KG1 (cell line): Measurements from ENCODE around the gene ATP5F1E.
"Not testable (repeated sequence)": the region's sequence is repeated elsewhere in the genome, so short reads cannot be mapped to it uniquely, and the experiment has no call there.

ENCODE experiments used
- DNase-seq: peaks from one replicate; lab custom pipeline; 2025; lab: John Stamatoyannopoulos, UW

Gene ATP5F1E

DNA sequence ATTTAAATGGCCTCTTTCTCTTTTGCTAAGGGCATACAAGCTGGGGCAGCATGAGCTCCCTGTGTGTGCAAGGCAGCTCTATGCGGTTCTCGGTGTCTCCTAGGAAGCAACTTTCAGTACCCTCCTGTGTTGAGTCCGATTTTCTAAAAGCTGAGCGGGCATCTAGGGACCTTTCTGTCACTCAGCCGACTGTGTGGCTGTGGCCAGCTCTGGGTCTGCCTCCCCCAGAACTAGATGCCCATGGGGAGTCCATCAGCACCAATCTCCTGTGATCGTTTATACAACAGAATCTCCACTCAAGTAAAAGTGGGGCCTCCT lies 43.6 kb downstream of the ATP5F1E start:
- DNase-seq, result no peak

DNA sequence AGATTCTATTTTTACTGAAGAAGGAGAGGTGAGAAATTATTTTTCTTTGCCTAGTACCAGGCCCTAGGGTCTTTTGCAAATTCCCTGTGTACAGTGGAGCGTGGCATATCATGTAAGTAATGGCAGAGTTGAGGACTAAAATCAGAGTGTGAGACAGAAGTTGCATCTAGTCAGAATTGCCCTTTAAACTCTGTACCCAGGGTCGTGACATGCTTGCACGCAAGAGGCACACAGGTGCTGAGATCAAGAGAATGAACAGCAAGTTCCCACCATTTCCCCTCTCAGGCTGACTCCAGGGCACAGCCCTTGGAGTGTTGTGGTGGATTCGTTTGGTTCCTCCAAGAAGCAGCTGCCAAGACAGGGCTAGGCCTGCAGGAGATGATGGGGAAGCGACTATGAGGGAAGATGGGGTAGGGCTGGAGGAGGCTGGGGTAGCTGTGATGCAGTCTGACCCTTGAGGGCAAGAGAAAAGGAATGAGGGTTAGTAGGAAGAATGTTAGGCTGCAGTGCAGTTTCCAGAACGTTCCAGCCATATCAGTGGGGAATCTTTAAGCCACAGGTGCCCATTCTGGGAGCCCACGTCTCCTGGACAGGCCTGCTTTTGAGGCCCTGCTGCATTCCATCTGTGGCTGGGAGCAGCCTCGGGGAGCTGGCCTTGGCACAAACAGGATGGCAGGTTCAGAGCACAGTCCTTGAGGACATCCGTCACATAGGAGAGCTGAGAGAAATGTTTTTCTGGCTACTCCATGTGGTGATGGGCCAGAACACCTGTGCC lies 44.2 kb downstream of the ATP5F1E start:
- no peak for DNase-seq

GRCh38 chr20:58986968-58987517 lies 45.1 kb downstream of the ATP5F1E start:
- no peak for DNase-seq

GRCh38 chr20:58986286-58986967 lies 45.7 kb downstream of the ATP5F1E start:
- no peak for DNase-seq

GRCh38 chr20:58985656-58986055 lies 46.5 kb downstream of the ATP5F1E start:
- DNase-seq, result no peak

GRCh38 chr20:58984691-58985090 lies 47.4 kb downstream of the ATP5F1E start:
- no peak for DNase-seq

GRCh38 chr20:58983115-58983468 lies 49.0 kb downstream of the ATP5F1E start:
- DNase-seq, result not testable (repeated sequence)

- no peak for DNase-seq
Observed at GRCh38 chr20:58982406-58983114, 49.6 kb downstream of the ATP5F1E start.

- peak; percentile 11 for DNase-seq
Observed at GRCh38 chr20:58981628-58982364, 50.3 kb downstream of the ATP5F1E start.

DNA sequence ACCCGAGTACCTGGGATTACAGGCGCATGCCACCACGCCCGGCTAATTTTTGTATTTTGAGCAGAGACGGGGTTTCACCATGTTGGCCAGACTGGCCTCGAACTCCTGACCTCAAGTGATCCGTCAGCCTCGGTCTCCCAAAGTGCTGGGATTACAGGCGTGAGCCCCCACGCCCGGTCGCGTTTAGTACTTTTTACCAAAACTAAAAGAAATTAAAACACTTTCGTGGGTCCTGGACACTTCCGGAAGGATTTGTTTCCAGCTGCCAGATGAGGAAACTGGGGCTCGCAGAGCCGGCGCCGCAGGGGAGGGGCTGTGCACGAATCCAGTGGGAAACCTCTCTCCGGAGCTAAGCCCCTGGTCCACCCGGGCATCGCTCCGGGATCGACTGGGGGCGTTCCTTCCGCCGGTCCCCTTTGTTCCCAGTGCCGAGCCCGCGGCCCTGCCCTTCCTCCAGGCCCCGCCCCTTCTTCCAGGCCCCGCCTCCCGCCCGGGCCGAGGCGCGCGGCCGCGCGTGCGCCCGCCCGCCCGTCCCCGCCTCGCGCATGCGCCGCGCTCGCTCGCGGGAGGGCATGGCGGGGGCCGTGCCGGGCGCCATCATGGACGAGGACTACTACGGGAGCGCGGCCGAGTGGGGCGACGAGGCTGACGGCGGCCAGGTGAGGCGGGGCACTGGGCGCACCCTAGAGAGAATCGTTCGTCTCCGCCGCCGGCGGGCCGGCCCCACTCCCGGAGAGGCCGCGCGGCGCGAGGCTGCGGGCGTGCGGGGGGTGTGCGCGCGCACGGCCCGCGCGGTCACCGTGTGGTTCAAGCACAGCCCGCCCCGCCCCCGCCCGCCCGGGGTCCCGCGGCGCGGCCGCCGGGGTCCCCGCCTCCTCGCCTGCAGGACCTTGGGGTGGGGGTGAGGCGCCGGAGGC lies 51.2 kb downstream of the ATP5F1E start, which contains the start of gene NELFCD:
Gene NELFCD, plus strand, starts transcription at position 546 of the 917 bp plus-strand sequence. Its CDS starts 54 bp downstream, at position 600.
- DNase-seq, result peak; percentile 54

GRCh38 chr20:58978351-58979190 lies 53.6 kb downstream of the ATP5F1E start:
- DNase-seq, result no peak

- DNase-seq, result no peak
Observed at GRCh38 chr20:58976061-58976730, 55.9 kb downstream of the ATP5F1E start.
